Choroid plexus epithelial cell (primary cell): ENCODE data around the gene CACNA1I.

Experiments
- DNase-seq: peaks from one replicate; pipeline ENCODE4 v3.0.0-alpha.2; 2010; ENCODE audit warnings: low read depth
- H3K4me3 ChIP-seq: 2 replicates; pipeline ENCODE4 v1.5.1; 2011; ENCODE audit warnings: low read depth, mild to moderate bottlenecking, control low read depth, low read length, moderate library complexity
- CTCF ChIP-seq: conservative IDR thresholded peaks from 2 replicates; pipeline ENCODE4 v1.5.1; 2011; ENCODE audit warnings: low read depth, mild to moderate bottlenecking, control low read depth, inconsistent platforms, low read length, moderate library complexity

The CACNA1I gene

GRCh38 chr22:39623603-39624500 is 53.3 kb downstream of the CACNA1I start:
- DNase-seq, result no peak
- H3K4me3 ChIP-seq, result no peak overlapping the region
- no peak for TF ChIP-seq CTCF

GRCh38 chr22:39624501-39624821 is 53.9 kb downstream of the CACNA1I start:
- no peak overlapping the region for H3K4me3 ChIP-seq
- DNase-seq, result peak; percentile 14
- TF ChIP-seq CTCF, result no peak

- no peak overlapping the region for H3K4me3 ChIP-seq
- no peak for TF ChIP-seq CTCF
- DNase-seq, result no peak
Measured at GRCh38 chr22:39625569-39626537, 55.3 kb downstream of the CACNA1I start.

- DNase-seq, result no peak
- no peak for TF ChIP-seq CTCF
- H3K4me3 ChIP-seq, result no peak overlapping the region
Measured at GRCh38 chr22:39627208-39627607, 56.7 kb downstream of the CACNA1I start.

- TF ChIP-seq CTCF, result no peak
- DNase-seq, result no peak
- H3K4me3 ChIP-seq, result no peak overlapping the region
Measured at GRCh38 chr22:39627865-39628562, 57.5 kb downstream of the CACNA1I start.

GRCh38 chr22:39628563-39629080 is 58.1 kb downstream of the CACNA1I start:
- no peak for TF ChIP-seq CTCF
- H3K4me3 ChIP-seq, result no peak overlapping the region
- no peak for DNase-seq
